Prostate gland (tissue), 2 donors: ENCODE data around the gene TFB2M. TPM values are rescaled to one million over a fixed set of nuclear protein-coding genes. Genes with fewer than 3 reads are reported as not detected.

Source experiments
- DNase-seq: peaks from one replicate; pipeline ENCODE4 v3.0.0-alpha.2; 2019; ENCODE audit warnings: low spot score
- H3K27ac ChIP-seq, 2 donors: fragments of 200-600 bp; sonication (generic); 2 replicates each; pipeline ENCODE4 v1.5.1; 2017 to 2019
- H3K27me3 ChIP-seq: fragments of 200-600 bp; sonication (generic); replicated peaks from 2 replicates; pipeline ENCODE4 v1.5.1; 2019; ENCODE audit not compliant: insufficient read depth
- H3K36me3 ChIP-seq, 2 donors: fragments of 200-600 bp; sonication (generic); 1 replicate in 1 of 2; 2 replicates in 1 of 2; pipeline versions ENCODE4 v1.5.1 to v1.8.1; 2017 to 2019
- H3K4me1 ChIP-seq: fragments of 200-600 bp; sonication (generic); replicated peaks from 2 replicates; pipeline ENCODE4 v1.5.1; 2019
- H3K4me3 ChIP-seq, 2 donors: fragments of 200-600 bp; sonication (generic); 2 replicates each; pipeline ENCODE4 v1.5.1; 2017 to 2019
- H3K9me3 ChIP-seq: fragments of 200-600 bp; sonication (generic); 2 replicates; pipeline ENCODE4 v1.5.1; 2017
- POLR2A ChIP-seq: fragments of 450-650 bp; IDR thresholded peaks from one replicate; pipeline ENCODE4 v1.6.1; 2016; ENCODE audit warnings: antibody characterized with exemption, mild to moderate bottlenecking
- POLR2AphosphoS5 ChIP-seq: sonication (generic); formaldehyde crosslinking; IDR thresholded peaks from one replicate; pipeline ENCODE4 v1.6.1; 2017; ENCODE audit warnings: antibody characterized with exemption
- WGBS: methylation state at CpG from one replicate; pipeline ENCODE4 v1.1.5; 2018; 5-methylcytosine and 5-hydroxymethylcytosine counted together
- intact Hi-C: fragments of 100-400 bp; cut with DNase I; formaldehyde crosslinking; loops from one replicate; pipeline ENCODE4 v1.14.2; 2022
- total RNA-seq, 2 donors: library from RNA; depleted of rRNA; stranded (reverse); fragments of >200 nt; gene quantifications; one replicate each; pipeline ENCODE4 v1.1.0, GENCODE V29; 2016
- TF ChIP-seq, protein P1 (sequence below), 4 experiments: fragments of 200-600 bp in 2 of 4; fragments of 450-650 bp in 2 of 4; sonication (generic) in 2 of 4; IDR thresholded peaks; 1 replicate in 3 of 4; 2 replicates in 1 of 4; pipeline ENCODE4 v1.5.1; 2016 to 2019; ENCODE audit warnings: antibody characterized with exemption in 4 of 4, mild to moderate bottlenecking in 2 of 4, moderate library complexity in 2 of 4

The TFB2M gene
- total RNA-seq, 2 donors from 2014 or later = 10.3 to 15.1 TPM

DNA sequence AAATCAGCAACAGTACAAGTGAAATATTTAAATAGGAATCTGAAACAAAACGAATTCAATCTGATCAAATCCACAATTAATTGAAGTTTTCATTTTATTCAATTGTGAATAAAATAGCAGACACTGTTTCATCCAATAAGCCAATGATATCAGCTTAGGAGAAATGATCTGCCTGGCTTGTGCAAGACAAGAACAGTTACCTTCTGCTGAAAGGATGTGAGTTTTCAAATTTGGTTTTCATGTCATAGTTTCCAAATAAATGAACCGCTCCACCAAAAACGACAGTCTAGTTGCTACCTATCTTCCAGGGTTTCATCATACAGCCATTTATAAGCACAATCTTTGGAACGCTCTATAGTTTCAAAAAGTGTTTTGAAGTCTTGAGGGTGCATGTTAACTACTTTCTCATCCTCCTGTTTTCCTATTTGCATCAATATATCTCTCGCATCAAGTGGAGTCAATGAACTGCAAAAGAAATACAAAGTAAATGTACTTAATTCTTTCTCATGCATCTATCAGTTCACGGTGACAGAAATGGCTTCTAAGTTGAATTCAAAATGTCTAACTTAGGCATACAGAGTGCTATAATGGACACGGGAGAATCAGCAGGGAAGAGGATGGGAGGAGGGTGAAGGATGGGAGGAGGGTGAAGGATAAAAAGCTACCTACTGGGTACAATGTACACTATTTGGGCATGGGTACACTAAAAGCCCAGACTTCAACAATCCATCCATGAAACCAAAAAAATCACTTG, 25.1 kb downstream of the TFB2M start:
- no peak overlapping the region for H3K27ac ChIP-seq
- WGBS = 90% methylated on average over 7 of the region's 7 CpGs
- no peaks in the 10 kb centered on the region for H3K4me1 ChIP-seq
- intact Hi-C loops = no loop called here
- DNase-seq = no peak
- no peaks in the 10 kb centered on the region for H3K36me3 ChIP-seq
- TF ChIP-seq POLR2A (no peak), POLR2AphosphoS5 (no peak)
- TF ChIP-seq, protein P1, sequence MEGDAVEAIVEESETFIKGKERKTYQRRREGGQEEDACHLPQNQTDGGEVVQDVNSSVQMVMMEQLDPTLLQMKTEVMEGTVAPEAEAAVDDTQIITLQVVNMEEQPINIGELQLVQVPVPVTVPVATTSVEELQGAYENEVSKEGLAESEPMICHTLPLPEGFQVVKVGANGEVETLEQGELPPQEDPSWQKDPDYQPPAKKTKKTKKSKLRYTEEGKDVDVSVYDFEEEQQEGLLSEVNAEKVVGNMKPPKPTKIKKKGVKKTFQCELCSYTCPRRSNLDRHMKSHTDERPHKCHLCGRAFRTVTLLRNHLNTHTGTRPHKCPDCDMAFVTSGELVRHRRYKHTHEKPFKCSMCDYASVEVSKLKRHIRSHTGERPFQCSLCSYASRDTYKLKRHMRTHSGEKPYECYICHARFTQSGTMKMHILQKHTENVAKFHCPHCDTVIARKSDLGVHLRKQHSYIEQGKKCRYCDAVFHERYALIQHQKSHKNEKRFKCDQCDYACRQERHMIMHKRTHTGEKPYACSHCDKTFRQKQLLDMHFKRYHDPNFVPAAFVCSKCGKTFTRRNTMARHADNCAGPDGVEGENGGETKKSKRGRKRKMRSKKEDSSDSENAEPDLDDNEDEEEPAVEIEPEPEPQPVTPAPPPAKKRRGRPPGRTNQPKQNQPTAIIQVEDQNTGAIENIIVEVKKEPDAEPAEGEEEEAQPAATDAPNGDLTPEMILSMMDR (IDR thresholded peaks at IDR 0.05) = no peak
- no peaks in the 10 kb centered on the region for H3K27me3 ChIP-seq
- no peak overlapping the region for H3K4me3 ChIP-seq
- H3K9me3 ChIP-seq = no peaks in the 10 kb centered on the region

DNA sequence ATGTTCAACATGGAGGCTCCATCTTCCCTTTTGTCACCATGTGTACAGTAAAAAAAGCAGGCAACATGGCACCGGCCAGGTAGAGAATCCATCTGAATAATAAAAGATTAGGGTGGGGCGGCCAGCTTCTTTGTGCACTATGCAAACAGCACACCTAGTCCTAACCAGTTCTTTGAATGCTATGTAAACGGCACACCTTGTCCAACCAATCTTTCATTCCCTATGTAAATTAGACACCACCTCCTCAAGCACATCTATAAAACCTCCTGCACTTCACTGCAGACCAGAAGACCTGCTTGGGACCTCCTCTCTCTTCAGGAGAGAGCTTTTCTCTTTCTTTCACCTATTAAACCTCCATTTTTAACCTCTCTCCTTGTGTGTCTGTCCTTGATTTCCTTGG, 28.2 kb downstream of the TFB2M start:
- H3K36me3 ChIP-seq = no peaks in the 10 kb centered on the region
- intact Hi-C loops = no loop called here
- H3K27ac ChIP-seq = peak overlapping the region in 1 of 2 donors; percentile 43
- TF ChIP-seq, protein P1 (IDR thresholded peaks at IDR 0.05) = no peak
- TF ChIP-seq POLR2AphosphoS5 = peak; percentile 81
- no peaks in the 10 kb centered on the region for H3K27me3 ChIP-seq
- H3K4me3 ChIP-seq = no peak overlapping the region
- no peaks in the 10 kb centered on the region for H3K4me1 ChIP-seq
- DNase-seq = peak; percentile 67
- H3K9me3 ChIP-seq = no peaks in the 10 kb centered on the region
- 42% methylated on average over 3 of the region's 3 CpGs for WGBS

DNA sequence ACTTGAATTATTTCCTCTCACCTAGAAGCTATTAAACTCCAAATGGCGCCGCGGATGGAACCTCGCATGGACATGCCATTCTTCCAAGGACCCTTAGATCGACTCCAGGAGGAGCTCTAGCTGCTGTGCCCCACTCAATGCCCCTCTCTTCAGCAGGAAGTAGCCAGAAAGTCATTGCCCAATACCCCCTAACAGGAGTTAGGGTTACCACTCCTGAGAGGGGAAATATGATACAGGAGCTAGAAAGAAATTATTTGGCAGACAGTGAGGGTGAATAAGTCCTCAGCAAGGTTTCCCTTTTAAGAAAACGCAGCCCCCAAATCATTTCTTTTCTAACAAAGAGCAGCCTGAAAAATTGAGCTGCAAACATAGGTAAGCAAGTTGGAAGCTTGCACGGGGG, 28.6 kb downstream of the TFB2M start:
- no peak for DNase-seq
- intact Hi-C loops = no loop called here
- Histone ChIP-seq H3K9me3 (no peaks in the 10 kb centered on the region), H3K4me1 (no peaks in the 10 kb centered on the region), H3K27me3 (no peaks in the 10 kb centered on the region), H3K36me3 (no peaks in the 10 kb centered on the region), H3K27ac (no peak overlapping the region), H3K4me3 (no peak overlapping the region)
- 76% methylated on average over 7 of the region's 7 CpGs for WGBS
- TF ChIP-seq POLR2A = no peak
- no peak for TF ChIP-seq POLR2AphosphoS5

DNA sequence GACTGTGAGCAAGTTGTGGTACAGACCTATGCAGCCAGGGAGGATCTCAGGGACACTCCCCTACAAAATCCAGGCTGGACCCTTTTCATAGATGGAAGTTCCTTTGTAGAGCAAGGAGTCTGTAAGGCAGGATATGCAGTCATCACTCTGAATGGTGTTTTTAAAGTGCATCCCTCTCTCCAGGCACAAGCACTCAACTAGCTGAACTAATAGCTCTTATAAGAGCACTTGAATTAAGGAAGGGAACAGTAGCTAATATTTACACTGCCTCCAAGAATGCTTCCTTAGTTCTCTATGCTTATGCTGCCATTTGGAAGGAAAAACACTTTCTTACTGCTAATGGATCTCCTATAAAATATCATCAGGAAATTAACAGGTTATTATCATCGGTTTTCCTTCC, 31.9 kb downstream of the TFB2M start:
- Histone ChIP-seq H3K27ac (no peak overlapping the region), H3K9me3 (no peaks in the 10 kb centered on the region), H3K4me1 (no peaks in the 10 kb centered on the region), H3K36me3 (no peaks in the 10 kb centered on the region), H3K4me3 (no peak overlapping the region), H3K27me3 (no peaks in the 10 kb centered on the region)
- DNase-seq = no peak
- TF ChIP-seq POLR2AphosphoS5 (no peak), POLR2A (no peak)
- TF ChIP-seq, protein P1 (IDR thresholded peaks at IDR 0.05) = no peak
- intact Hi-C loops = no loop called here
- 70% methylated on average over 1 of the region's 1 CpG for WGBS

DNA sequence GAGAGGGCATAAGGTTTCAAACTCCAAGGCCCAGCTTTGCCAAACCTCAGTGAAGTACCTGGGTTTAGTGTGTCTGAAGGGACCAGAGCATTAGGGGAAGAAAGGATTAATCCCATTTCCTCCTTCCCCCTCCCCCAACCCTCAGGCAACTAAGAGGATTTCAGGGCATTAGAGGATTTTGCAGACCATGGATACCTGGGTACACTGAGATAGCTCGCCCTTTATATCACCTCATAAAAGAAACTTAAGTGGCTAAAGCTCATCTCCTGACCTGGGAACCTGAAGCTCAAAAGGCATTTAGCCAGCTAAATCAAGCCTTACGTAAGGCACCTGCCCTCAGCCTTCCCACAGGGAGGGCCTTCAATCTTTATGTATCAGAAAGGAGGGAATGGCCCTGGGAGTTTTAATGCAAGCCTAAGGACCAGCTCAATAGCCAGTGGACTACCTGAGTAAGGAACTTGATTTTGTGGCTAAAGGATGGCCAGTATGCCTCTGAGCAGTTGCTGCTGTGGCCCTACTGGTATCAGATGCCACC, 32.6 kb downstream of the TFB2M start:
- WGBS = 83% methylated on average over 2 of the region's 2 CpGs
- H3K4me1 ChIP-seq = no peaks in the 10 kb centered on the region
- no peaks in the 10 kb centered on the region for H3K36me3 ChIP-seq
- H3K9me3 ChIP-seq = no peaks in the 10 kb centered on the region
- DNase-seq = no peak
- no peak overlapping the region for H3K4me3 ChIP-seq
- intact Hi-C loops = no loop called here
- H3K27ac ChIP-seq = no peak overlapping the region
- TF ChIP-seq POLR2A (no peak), POLR2AphosphoS5 (no peak)
- TF ChIP-seq, protein P1 (IDR thresholded peaks at IDR 0.05) = no peak
- no peaks in the 10 kb centered on the region for H3K27me3 ChIP-seq
